Mesenchymal stem cell (in vitro differentiated cells and primary cell): ENCODE data around the gene ACOX1.

ENCODE experiments used
- DNase-seq: peaks from one replicate; pipeline ENCODE4 v3.0.0-alpha.2; 2013
- H2AFZ ChIP-seq: one replicate; pipeline ENCODE4 v1.6.1; 2013; ENCODE audit warnings: low read depth, mild to moderate bottlenecking, control low read depth, inconsistent platforms, low read length, moderate library complexity
- H2AK5ac ChIP-seq: 2 replicates; pipeline ENCODE4 v1.6.1; 2013; ENCODE audit warnings: low read length, moderate library complexity, mild to moderate bottlenecking, inconsistent platforms; ENCODE audit not compliant: severe bottlenecking
- H2BK120ac ChIP-seq: one replicate; pipeline ENCODE4 v1.6.1; 2013; ENCODE audit warnings: low read depth, mild to moderate bottlenecking, inconsistent platforms, low read length, moderate library complexity
- H2BK12ac ChIP-seq, 2 experiments: one replicate each; pipeline ENCODE4 v1.6.1; 2013; ENCODE audit warnings: inconsistent platforms in 2 of 2, low read length in 2 of 2, mild to moderate bottlenecking in 2 of 2, moderate library complexity in 2 of 2, control low read depth in 1 of 2
- H2BK15ac ChIP-seq: one replicate; pipeline ENCODE4 v1.6.1; 2013; ENCODE audit warnings: mild to moderate bottlenecking, low read depth, inconsistent platforms; ENCODE audit not compliant: poor library complexity, severe bottlenecking
- H2BK5ac ChIP-seq: 2 replicates; pipeline ENCODE4 v1.6.1; 2013; ENCODE audit warnings: low read depth, mild to moderate bottlenecking, low read length, control low read depth, inconsistent platforms; ENCODE audit not compliant: poor library complexity, severe bottlenecking
- H3K14ac ChIP-seq, 2 experiments: one replicate each; pipeline ENCODE4 v1.6.1; 2013; ENCODE audit warnings: inconsistent platforms in 2 of 2, low read length in 2 of 2, control low read depth in 1 of 2, mild to moderate bottlenecking in 1 of 2, moderate library complexity in 1 of 2
- H3K18ac ChIP-seq, 2 experiments: one replicate each; pipeline ENCODE4 v1.6.1; 2013; ENCODE audit warnings: inconsistent platforms in 2 of 2, low read length in 2 of 2, control low read depth in 1 of 2, low read depth in 1 of 2, mild to moderate bottlenecking in 1 of 2
- H3K23ac ChIP-seq, 2 experiments: one replicate each; pipeline ENCODE4 v1.6.1; 2013; ENCODE audit warnings: inconsistent platforms in 2 of 2, low read length in 2 of 2, mild to moderate bottlenecking in 2 of 2, moderate library complexity in 2 of 2, control low read depth in 1 of 2
- H3K27ac ChIP-seq: 2 replicates; pipeline ENCODE4 v1.5.1; 2013; ENCODE audit warnings: mild to moderate bottlenecking, moderate library complexity, low read length, control low read depth, inconsistent platforms; ENCODE audit not compliant: poor library complexity, severe bottlenecking
- H3K27me3 ChIP-seq, 2 experiments: 2 replicates each; pipeline versions ENCODE4 v1.6.1 to v1.7.0; 2013; ENCODE audit warnings: low read length in 2 of 2, mild to moderate bottlenecking in 2 of 2, moderate library complexity in 2 of 2, control low read depth in 1 of 2, inconsistent platforms in 1 of 2; ENCODE audit not compliant: control insufficient read depth in 1 of 2, insufficient read depth in 1 of 2
- H3K36me3 ChIP-seq, 2 experiments: 2 replicates each; pipeline versions ENCODE4 v1.6.1 to v1.7.0; 2013; ENCODE audit warnings: low read length in 2 of 2, control low read depth in 1 of 2, inconsistent platforms in 1 of 2, low read depth in 1 of 2, mild to moderate bottlenecking in 1 of 2; ENCODE audit not compliant: insufficient read depth in 2 of 2, control insufficient read depth in 1 of 2
- H3K4ac ChIP-seq, 2 experiments: one replicate each; pipeline ENCODE4 v1.6.1; 2013; ENCODE audit warnings: inconsistent platforms in 2 of 2, low read length in 2 of 2, mild to moderate bottlenecking in 2 of 2, moderate library complexity in 2 of 2, control low read depth in 1 of 2, low read depth in 1 of 2
- H3K4me1 ChIP-seq: 2 replicates; pipeline ENCODE4 v1.6.1; 2013; ENCODE audit warnings: low read depth, low read length, control low read depth; ENCODE audit not compliant: control insufficient read depth, insufficient read depth
- H3K4me2 ChIP-seq: 2 replicates; pipeline ENCODE4 v1.6.1; 2013; ENCODE audit warnings: low read length, mild to moderate bottlenecking, inconsistent platforms; ENCODE audit not compliant: poor library complexity, severe bottlenecking
- H3K4me3 ChIP-seq, 2 experiments: 2 replicates each; pipeline versions ENCODE4 v1.5.1 to v1.7.0; 2013; ENCODE audit warnings: low read length in 2 of 2, mild to moderate bottlenecking in 2 of 2, control low read depth in 1 of 2, low read depth in 1 of 2; ENCODE audit not compliant: insufficient read depth in 1 of 2
- H3K79me1 ChIP-seq: replicated peaks from 2 replicates; pipeline ENCODE4 v1.6.1; 2013; ENCODE audit warnings: mild to moderate bottlenecking, control low read depth, low read length, inconsistent platforms; ENCODE audit not compliant: poor library complexity, severe bottlenecking
- H3K9ac ChIP-seq: 2 replicates; pipeline ENCODE4 v1.7.0; 2013; ENCODE audit warnings: mild to moderate bottlenecking, low read length, moderate library complexity
- H3K9me3 ChIP-seq: 2 replicates; pipeline ENCODE4 v1.7.0; 2013; ENCODE audit warnings: mild to moderate bottlenecking, low read length; ENCODE audit not compliant: control insufficient read depth
- H4K8ac ChIP-seq: one replicate; pipeline ENCODE4 v1.6.1; 2013; ENCODE audit warnings: inconsistent platforms, mild to moderate bottlenecking, low read length, moderate library complexity
- H4K91ac ChIP-seq: one replicate; pipeline ENCODE4 v1.6.1; 2013; ENCODE audit warnings: mild to moderate bottlenecking, low read length, inconsistent platforms
- WGBS: methylation state at CpG from one replicate; pipeline ENCODE4 v1.1.7; 2013; ENCODE audit warnings: mixed read lengths; 5-methylcytosine and 5-hydroxymethylcytosine counted together

The ACOX1 gene

DNA sequence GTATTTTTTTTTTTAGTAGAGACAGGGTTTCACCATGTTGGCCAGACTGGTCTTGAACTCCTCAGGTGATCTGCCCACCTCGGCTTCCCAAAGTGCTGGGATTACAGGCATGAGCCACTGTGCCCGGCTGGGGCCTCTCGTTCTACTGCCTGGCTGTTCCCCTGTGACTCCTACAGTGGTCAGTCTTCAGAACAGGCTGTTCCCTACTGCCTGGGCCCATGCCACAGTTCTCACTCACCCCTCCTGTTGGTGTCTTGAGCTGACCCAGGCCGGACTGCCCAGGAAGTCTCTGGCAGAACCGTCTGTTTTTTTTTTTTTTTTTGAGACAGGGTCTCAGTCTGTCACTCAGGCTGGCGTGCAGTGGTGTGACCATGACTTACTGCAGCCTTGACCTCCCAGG lies 24.9 kb upstream of the ACOX1 start:
- H3K18ac ChIP-seq: no peak overlapping the region
- H3K27me3 ChIP-seq: no peaks in the 10 kb centered on the region
- H3K14ac ChIP-seq: no peak overlapping the region
- H3K9me3 ChIP-seq: no peaks in the 10 kb centered on the region
- no peak overlapping the region for H2BK5ac ChIP-seq
- H3K4me3 ChIP-seq: no peak overlapping the region
- peaks cover 2% of the 10 kb centered on the region for H3K79me1 ChIP-seq
- H3K23ac ChIP-seq: no peak overlapping the region
- peaks cover 5 to 60% of the 10 kb centered on the region in 2 experiments for H3K36me3 ChIP-seq
- no peak overlapping the region for H2BK12ac ChIP-seq
- H4K91ac ChIP-seq: no peak overlapping the region
- H3K27ac ChIP-seq: no peak overlapping the region
- no peak overlapping the region for H2BK120ac ChIP-seq
- H2AK5ac ChIP-seq: no peak overlapping the region
- H3K4me1 ChIP-seq: peaks cover 14% of the 10 kb centered on the region
- no peak overlapping the region for H4K8ac ChIP-seq
- 96% methylated on average over 6 of the region's 6 CpGs for WGBS
- H3K4ac ChIP-seq: no peak overlapping the region
- H3K9ac ChIP-seq: no peak overlapping the region
- H2AFZ ChIP-seq: no peak overlapping the region
- H2BK15ac ChIP-seq: no peak overlapping the region
- no peak overlapping the region for H3K4me2 ChIP-seq
- DNase-seq: no peak

- no peak for DNase-seq
- no peak overlapping the region for H2BK5ac ChIP-seq
Measured at GRCh38 chr17:76002100-76002499, 23.1 kb upstream of the ACOX1 start.

GRCh38 chr17:76000755-76001521 lies 22.0 kb upstream of the ACOX1 start, which contains the start of gene CDK3:
Gene CDK3, plus strand, starts transcription at chr17:76000855. Its CDS starts 571 bp downstream, at chr17:76001426.
- Histone ChIP-seq H2BK120ac (no peak within 1 kb of the TSS), H3K4ac (no peak within 1 kb of the TSS), H2AK5ac (peak within 1 kb of the TSS; percentile 27), H3K23ac (no peak within 1 kb of the TSS), H2AFZ (no peak within 1 kb of the TSS), H3K79me1 (peaks cover 2% of the 10 kb centered on the region), H3K4me2 (no peak within 1 kb of the TSS), H4K91ac (no peak within 1 kb of the TSS), H3K9ac (no peak within 1 kb of the TSS), H2BK12ac (no peak within 1 kb of the TSS), H3K27me3 (no peaks in the 10 kb centered on the region), H2BK15ac (no peak within 1 kb of the TSS), H3K4me3 (no peak within 1 kb of the TSS), H3K4me1 (peaks cover 21% of the 10 kb centered on the region), H3K36me3 (peaks cover 5 to 45% of the 10 kb centered on the region in 2 experiments), H2BK5ac (no peak within 1 kb of the TSS), H3K18ac (no peak within 1 kb of the TSS), H3K9me3 (no peaks in the 10 kb centered on the region), H3K27ac (no peak within 1 kb of the TSS), H3K14ac (no peak within 1 kb of the TSS), H4K8ac (no peak within 1 kb of the TSS)
- WGBS: 88% methylated on average over 21 of the region's 21 CpGs
- no peak for DNase-seq

More at GRCh38 chr17:76002100-76002499, 23.1 kb upstream of the ACOX1 start:
- Histone ChIP-seq H3K4ac (no peak overlapping the region), H3K79me1 (peaks cover 2% of the 10 kb centered on the region), H3K27ac (no peak overlapping the region), H4K8ac (no peak overlapping the region), H3K4me2 (no peak overlapping the region), H3K4me1 (peaks cover 16% of the 10 kb centered on the region), H3K14ac (no peak overlapping the region), H3K9ac (no peak overlapping the region), H3K27me3 (no peaks in the 10 kb centered on the region), H3K36me3 (peaks cover 5 to 54% of the 10 kb centered on the region in 2 experiments), H3K4me3 (no peak overlapping the region), H2BK15ac (no peak overlapping the region), H2AK5ac (no peak overlapping the region), H3K9me3 (no peaks in the 10 kb centered on the region), H3K23ac (no peak overlapping the region), H4K91ac (no peak overlapping the region), H2AFZ (no peak overlapping the region), H3K18ac (no peak overlapping the region), H2BK120ac (no peak overlapping the region), H2BK12ac (no peak overlapping the region)
- WGBS: over 99% methylated on average over 12 of the region's 12 CpGs

DNA sequence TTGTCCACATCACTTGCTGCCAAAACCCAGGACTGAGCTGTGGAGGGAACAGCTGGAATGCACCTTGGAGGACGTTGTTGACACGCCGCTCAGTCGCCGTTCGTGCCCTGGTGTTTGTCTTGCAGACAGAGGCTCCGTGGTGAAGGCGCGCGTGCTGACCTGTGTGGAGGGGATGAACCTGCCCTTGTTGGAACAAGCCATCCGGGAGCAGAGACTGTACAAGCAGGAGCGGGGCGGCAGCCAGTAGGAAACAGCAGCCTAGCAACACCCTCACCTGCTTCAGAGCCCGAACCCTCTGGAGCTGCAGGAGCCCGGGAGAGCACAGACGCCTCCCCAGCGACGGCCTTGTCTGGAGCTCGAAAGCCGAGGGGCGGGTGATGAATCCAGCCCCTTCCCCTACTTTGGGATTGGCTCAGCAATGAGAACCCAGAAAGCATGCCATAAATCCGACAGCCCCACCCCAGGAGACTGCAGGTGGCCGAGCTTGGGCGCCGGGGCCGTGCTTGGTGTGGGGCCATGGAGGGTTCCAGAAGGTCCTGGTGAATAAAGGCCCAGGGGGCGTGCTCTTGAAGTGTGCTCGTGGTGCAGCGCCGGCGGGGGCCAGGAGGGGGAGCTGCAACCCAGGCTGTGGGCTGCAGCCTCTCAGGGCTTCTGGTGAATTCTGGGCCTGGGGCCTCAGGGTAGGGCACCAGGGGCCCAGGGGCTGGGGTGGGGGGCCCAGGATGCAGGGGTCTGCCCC lies 21.2 kb upstream of the ACOX1 start:
- DNase-seq: peak; percentile 34
- Histone ChIP-seq H4K8ac (no peak overlapping the region), H3K4me3 (no peak overlapping the region), H2BK120ac (no peak overlapping the region), H3K23ac (no peak overlapping the region), H2AFZ (no peak overlapping the region), H3K9me3 (no peaks in the 10 kb centered on the region), H3K9ac (no peak overlapping the region), H3K27me3 (no peaks in the 10 kb centered on the region), H3K4me2 (no peak overlapping the region), H2BK15ac (no peak overlapping the region), H4K91ac (no peak overlapping the region), H3K14ac (no peak overlapping the region), H2BK12ac (no peak overlapping the region), H3K27ac (no peak overlapping the region), H2AK5ac (no peak overlapping the region), H3K79me1 (peaks cover 2% of the 10 kb centered on the region), H2BK5ac (no peak overlapping the region), H3K4ac (no peak overlapping the region), H3K36me3 (peaks cover 5 to 48% of the 10 kb centered on the region in 2 experiments), H3K18ac (no peak overlapping the region), H3K4me1 (peaks cover 17% of the 10 kb centered on the region)
- 76% methylated on average over 31 of the region's 31 CpGs for WGBS
